ENCODE data around the gene ADAMTS19. TPM values are rescaled to one million over a fixed set of nuclear protein-coding genes. Genes with fewer than 3 reads are reported as not detected.

ADAMTS19 gene
- total RNA-seq, 4 donors from 2014 or later = 0.42 to 12.0 (median 2.7) TPM; not detected in 1

DNA sequence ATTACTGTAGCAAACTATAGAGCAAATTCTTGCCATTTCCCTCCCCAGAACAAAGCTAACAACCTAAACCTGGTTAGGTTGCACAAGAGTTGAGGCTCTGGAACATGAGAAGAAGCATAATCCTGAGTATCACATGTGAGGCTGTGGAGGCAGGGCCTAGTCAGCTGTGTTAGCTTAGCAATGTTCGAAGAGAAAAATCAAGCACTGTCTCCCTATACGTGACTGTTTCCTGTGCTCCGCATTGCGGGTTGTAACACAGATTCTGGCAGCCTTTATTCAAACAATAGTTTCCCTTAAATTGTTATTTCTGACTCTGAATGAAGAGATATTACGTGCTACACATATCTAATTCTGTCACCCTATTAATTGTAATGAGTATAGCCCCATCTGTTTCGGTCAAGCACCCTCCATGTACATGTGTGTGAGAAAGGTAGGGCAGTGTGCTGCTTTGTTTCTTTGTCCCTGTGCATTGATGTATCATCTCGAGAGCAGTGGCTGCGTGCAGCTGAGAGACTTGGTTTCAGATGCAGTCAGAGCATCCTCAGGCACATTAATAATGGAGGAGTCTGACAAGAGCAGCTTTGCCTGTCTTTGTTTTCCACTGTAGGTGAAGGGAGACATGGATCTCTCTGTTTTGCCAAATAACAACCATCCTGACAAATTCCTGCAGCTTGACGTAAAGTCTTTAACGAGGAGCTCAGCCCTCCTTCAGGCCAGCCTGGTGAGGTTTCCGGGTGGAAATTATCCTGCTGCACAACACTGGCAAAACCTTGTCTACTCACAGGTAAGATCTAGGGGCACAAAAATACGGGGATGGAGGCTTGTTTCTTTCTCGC lies 287.7 kb downstream of the ADAMTS19 start, which contains the start of gene MINAR2:
Gene MINAR2, plus strand, starts transcription at position 523 of the 836 bp plus-strand sequence. Its CDS starts 97 bp downstream, at position 620.
- WGBS, 2 donors = 77 to 84% methylated on average over 13 of the region's 13 CpGs
- H3K27ac ChIP-seq = no peak within 1 kb of the TSS
- no peaks in the 10 kb centered on the region for H3K27me3 ChIP-seq
- no peaks in the 10 kb centered on the region for H3K9me3 ChIP-seq
- TF ChIP-seq EP300 (IDR thresholded peaks at IDR 0.05) (no peak), POLR2A (IDR thresholded peaks at IDR 0.05) (no peak)
- TF ChIP-seq, protein P1, sequence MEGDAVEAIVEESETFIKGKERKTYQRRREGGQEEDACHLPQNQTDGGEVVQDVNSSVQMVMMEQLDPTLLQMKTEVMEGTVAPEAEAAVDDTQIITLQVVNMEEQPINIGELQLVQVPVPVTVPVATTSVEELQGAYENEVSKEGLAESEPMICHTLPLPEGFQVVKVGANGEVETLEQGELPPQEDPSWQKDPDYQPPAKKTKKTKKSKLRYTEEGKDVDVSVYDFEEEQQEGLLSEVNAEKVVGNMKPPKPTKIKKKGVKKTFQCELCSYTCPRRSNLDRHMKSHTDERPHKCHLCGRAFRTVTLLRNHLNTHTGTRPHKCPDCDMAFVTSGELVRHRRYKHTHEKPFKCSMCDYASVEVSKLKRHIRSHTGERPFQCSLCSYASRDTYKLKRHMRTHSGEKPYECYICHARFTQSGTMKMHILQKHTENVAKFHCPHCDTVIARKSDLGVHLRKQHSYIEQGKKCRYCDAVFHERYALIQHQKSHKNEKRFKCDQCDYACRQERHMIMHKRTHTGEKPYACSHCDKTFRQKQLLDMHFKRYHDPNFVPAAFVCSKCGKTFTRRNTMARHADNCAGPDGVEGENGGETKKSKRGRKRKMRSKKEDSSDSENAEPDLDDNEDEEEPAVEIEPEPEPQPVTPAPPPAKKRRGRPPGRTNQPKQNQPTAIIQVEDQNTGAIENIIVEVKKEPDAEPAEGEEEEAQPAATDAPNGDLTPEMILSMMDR (IDR thresholded peaks at IDR 0.05) = no peak
- H3K4me1 ChIP-seq = no peaks in the 10 kb centered on the region
- no peak within 1 kb of the TSS for H3K4me3 ChIP-seq
- no peaks in the 10 kb centered on the region for H3K36me3 ChIP-seq
- no peak for DNase-seq (ENCODE audit: low spot score in 2 of 2)

DNA sequence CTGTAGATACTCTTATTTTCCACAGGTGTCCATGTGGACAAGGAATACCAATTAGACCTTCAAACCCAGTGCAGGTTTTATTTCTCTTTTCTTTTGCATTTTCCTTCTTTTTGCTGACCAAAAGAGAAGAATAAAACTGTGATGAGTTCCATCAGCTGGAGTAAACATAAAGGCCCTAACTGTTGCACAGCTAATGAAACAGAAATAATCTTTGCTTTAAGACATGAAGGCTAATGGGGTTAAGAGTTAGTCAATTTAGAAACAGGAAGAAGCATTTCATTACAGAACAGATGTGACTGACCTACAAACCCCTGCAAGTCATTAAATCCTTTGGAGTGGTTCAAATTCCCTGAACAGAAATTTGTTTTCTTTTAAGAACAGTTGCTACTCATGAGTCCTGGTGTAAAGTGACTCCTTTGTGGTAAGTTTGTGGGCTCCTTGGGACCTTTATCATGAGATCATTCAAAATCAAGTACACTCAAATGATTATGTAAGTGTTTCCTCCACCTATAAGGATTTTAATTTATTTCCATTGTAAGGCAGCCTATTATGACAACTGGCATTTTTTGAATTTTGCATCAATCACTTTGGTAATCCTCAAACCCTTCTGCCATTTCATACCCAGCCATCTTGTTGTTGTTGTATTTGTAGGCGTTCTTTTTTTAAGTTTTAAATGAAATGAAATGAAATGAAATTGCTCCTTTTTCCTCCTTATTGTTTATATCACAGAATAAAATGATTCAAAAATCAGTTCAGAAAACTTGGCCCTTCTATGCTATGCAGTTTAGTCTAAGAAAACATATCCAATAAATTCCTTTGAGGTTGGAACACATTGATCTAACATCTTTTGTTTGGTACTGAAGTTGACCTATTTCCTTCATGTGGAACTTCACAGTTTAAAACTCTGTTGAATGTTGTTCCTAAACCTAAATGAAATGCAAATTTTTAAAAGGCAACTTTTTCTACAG lies 289.1 kb downstream of the ADAMTS19 start:
- no peaks in the 10 kb centered on the region for H3K27me3 ChIP-seq
- H3K4me3 ChIP-seq = no peak overlapping the region
- H3K4me1 ChIP-seq = no peaks in the 10 kb centered on the region
- H3K9me3 ChIP-seq = no peaks in the 10 kb centered on the region
- H3K36me3 ChIP-seq = no peaks in the 10 kb centered on the region
- TF ChIP-seq POLR2A (IDR thresholded peaks at IDR 0.05) = no peak
- DNase-seq (ENCODE audit: low spot score in 2 of 2) = no peak
- no peak overlapping the region for H3K27ac ChIP-seq
- 58 to 63% methylated on average over 1 of the region's 1 CpG for WGBS, 2 donors

DNA sequence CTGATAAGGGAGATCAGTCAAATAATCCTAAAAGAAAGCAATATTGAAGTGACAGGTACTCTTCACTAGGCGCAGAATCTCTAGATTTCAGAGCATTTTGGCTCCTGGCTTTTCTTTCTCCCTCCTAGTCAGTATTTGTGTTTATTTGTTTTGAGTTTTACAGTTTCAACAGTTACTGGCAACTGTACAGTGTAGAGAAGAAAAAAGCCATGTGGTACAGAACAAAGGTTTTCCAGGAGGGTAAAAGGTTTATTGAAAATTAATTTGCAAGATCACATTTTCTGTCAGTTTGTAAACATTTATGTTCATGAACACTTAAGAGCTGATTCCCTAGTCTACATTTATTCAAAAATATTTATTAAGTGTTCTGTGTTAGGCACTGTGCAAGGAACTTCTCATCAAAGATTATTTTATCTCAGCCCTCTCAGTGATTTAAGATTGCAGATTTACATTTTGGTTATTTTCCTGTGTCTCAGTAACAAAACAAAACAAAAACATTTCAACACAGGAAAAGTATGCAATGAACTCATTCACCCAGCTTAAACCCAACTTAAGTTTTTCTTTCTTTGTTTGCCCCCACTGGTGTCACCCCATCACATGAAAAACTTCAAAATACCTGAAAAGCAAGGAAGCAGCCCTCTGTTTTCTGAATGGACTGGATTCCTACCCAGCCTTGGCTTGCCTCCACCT lies 300.7 kb downstream of the ADAMTS19 start:
- peaks cover 0 to 8% (median 0%) of the 10 kb centered on the region in 4 donors for H3K4me1 ChIP-seq
- no peaks in the 10 kb centered on the region for H3K36me3 ChIP-seq
- no peak for DNase-seq (ENCODE audit: low spot score in 2 of 2)
- 70 to 86% methylated on average over 1 of the region's 1 CpG for WGBS, 2 donors
- no peak overlapping the region for H3K4me3 ChIP-seq
- no peak overlapping the region for H3K27ac ChIP-seq
- H3K9me3 ChIP-seq = no peaks in the 10 kb centered on the region
- no peaks in the 10 kb centered on the region for H3K27me3 ChIP-seq
- TF ChIP-seq POLR2A (IDR thresholded peaks at IDR 0.05) (no peak), EP300 (IDR thresholded peaks at IDR 0.05) (no peak)
- TF ChIP-seq, protein P1 (IDR thresholded peaks at IDR 0.05) = no peak

- peaks cover 0 to 8% (median 0%) of the 10 kb centered on the region in 4 donors for H3K4me1 ChIP-seq
- DNase-seq (ENCODE audit: low spot score in 2 of 2) = no peak
- no peak overlapping the region for H3K4me3 ChIP-seq
- no peaks in the 10 kb centered on the region for H3K36me3 ChIP-seq
- no peaks in the 10 kb centered on the region for H3K27me3 ChIP-seq
- no peak for TF ChIP-seq POLR2A (IDR thresholded peaks at IDR 0.05)
- TF ChIP-seq, protein P1 (IDR thresholded peaks at IDR 0.05) = no peak
- TF ChIP-seq EP300 (IDR thresholded peaks at IDR 0.05) = no peak
- no peak overlapping the region for H3K27ac ChIP-seq
- no peaks in the 10 kb centered on the region for H3K9me3 ChIP-seq
- 91 to 97% methylated on average over 1 of the region's 1 CpG for WGBS, 2 donors
These were observed 303.6 kb downstream of the ADAMTS19 start for GRCh38 chr5:129763651-129764050.

GRCh38 chr5:129766798-129767197 lies 306.7 kb downstream of the ADAMTS19 start:
- Histone ChIP-seq H3K4me3 (no peak overlapping the region), H3K27me3 (no peaks in the 10 kb centered on the region), H3K9me3 (no peaks in the 10 kb centered on the region), H3K36me3 (no peaks in the 10 kb centered on the region), H3K27ac (no peak overlapping the region), H3K4me1 (peaks cover 0 to 11% (median 0%) of the 10 kb centered on the region in 4 donors)
- DNase-seq (ENCODE audit: low spot score in 2 of 2) = no peak
- TF ChIP-seq POLR2A (IDR thresholded peaks at IDR 0.05) (no peak), EP300 (IDR thresholded peaks at IDR 0.05) (no peak)
- TF ChIP-seq, protein P1 (IDR thresholded peaks at IDR 0.05) = no peak
- 85 to 88% methylated on average over 2 of the region's 2 CpGs for WGBS, 2 donors

All from tibial nerve (tissue), 4 donors.